Activated T-cell treated with anti-CD3 and anti-CD28 coated beads, Interleukin-2, amount 50 U/mL, for 4 hours (primary cell): Measurements from ENCODE around the gene NFATC2. TPM values are rescaled to one million over a fixed set of nuclear protein-coding genes. Genes with fewer than 3 reads are reported as not detected.

Source experiments
- ATAC-seq, 2 donors: fragments of 200-7000 bp; cut with Tn5 transposase; one replicate each; pipeline ENCODE4 v1.10.0; 2021
- DNase-seq: peaks from one replicate; pipeline ENCODE4 v3.0.0-alpha.2; 2020
- H3K27me3 Mint-ChIP-seq: one replicate; pipeline ENCODE4 v1.8.0; 2021; ENCODE audit warnings: low read depth, mixed read lengths
- H3K36me3 Mint-ChIP-seq: one replicate; pipeline ENCODE4 v1.8.0; 2022; ENCODE audit warnings: mixed read lengths; ENCODE audit not compliant: insufficient read depth
- H3K4me1 Mint-ChIP-seq: one replicate; pipeline ENCODE4 v1.8.0; 2021; ENCODE audit warnings: low read depth, mixed read lengths
- H3K4me3 Mint-ChIP-seq: one replicate; pipeline ENCODE4 v1.8.0; 2021; ENCODE audit warnings: mild to moderate bottlenecking, moderate library complexity, mixed read lengths
- H3K9me3 Mint-ChIP-seq: one replicate; pipeline ENCODE4 v1.8.0; 2021; ENCODE audit warnings: mixed read lengths
- total RNA-seq, 3 donors: library from RNA; stranded (reverse); gene quantifications; one replicate each; pipeline ENCODE4 v1.2.1, GENCODE V29; 2021

NFATC2 gene
- total RNA-seq, 3 donors from 2014 or later: 48.3 to 51.4 (median 48.9) TPM

DNA sequence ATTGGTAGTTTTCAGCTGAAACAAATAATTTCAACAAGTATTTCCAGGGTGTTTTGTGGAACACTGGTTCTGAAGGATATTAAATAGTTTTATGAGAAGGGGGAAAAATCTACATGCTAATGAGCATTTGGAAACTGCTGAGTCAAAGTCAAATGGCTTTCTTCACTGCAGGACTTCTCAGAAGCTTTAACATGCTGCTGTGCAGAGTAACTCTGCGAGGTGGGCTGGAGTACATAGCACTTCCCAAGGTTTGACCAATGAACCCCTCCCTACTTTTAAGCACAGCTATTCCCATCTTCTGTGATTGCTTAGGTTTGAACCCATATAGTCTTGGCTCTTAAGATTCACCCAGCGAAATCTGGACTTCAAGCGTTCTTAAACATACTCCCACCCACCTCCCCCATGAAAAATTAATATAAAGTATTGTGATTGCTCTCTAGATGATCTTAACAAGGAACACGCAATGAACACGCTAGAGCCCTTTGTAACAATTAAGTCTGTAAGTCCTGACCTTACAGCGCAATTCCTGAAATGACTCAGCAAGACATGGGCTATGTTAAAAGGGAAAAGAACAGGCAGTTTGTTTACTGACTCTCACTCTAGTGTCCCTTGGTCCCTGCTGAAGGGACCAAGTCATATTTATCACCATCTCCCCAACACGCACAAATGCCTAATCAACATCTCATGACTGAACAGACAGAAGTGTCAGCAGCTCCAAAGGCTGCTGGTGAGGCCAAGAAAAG lies 105.2 kb downstream of the NFATC2 start:
- Mint-ChIP-seq H3K4me3 (no peak overlapping the region), H3K9me3 (no peaks in the 10 kb centered on the region), H3K4me1 (peaks cover 48% of the 10 kb centered on the region), H3K27me3 (no peaks in the 10 kb centered on the region), H3K36me3 (peaks cover 42% of the 10 kb centered on the region)
- ATAC-seq (peak in 1 of 2 donors; percentile 50), DNase-seq (no peak)

DNA sequence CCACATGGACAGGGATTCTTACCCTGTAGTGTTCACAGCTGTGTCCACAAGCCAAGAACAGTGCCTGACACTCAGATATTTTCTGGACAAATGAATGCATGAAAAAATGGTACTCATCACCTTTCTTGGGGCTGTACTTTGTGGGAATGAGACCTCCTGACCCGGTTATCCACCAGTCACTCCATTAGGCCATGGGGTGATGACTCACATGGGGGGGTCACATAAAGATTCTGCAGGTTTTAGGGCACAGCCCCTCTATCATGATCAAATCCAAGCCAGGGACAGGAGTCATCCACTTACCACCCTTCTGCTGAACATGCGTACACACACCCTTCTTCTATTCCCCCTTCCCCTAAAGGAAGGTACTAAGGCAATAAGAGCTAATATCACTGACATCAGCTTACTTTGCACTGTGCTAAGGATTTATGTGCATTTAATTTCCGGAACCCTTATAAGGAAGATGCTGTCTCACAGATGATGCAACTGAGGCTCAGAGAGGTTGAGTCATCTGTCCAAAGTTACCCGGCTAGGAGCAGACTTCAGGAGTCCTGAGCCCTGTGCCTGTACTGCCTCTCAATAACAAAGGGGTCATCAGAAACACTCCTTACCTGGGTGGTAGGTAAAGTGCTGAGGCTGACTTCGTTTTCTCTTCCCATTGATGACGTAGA lies 107.8 kb downstream of the NFATC2 start:
- Mint-ChIP-seq H3K9me3 (no peaks in the 10 kb centered on the region), H3K27me3 (no peaks in the 10 kb centered on the region), H3K4me1 (peaks cover 51% of the 10 kb centered on the region), H3K4me3 (no peak overlapping the region), H3K36me3 (peaks cover 53% of the 10 kb centered on the region)
- no peak for ATAC-seq
- no peak for DNase-seq

DNA sequence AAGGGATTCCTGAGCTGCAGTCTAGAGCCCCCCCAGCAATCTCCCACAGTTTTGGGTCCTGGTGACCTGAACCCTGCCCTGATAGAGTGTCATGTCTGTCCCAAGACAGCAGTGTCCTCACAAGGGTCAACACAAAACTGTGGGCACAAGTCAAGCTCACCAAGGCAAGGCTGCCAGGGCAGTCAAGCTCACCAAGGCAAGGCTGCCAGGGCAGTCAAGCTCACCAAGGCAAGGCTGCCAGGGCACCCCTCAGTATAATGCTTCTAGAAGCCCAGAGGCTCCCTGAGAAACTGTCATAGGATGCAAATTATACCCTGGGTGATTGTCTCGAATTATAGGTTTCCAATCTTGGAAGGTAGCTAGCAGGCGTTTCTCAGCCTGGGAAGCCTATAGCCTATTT lies 108.5 kb downstream of the NFATC2 start:
- Mint-ChIP-seq H3K9me3 (no peaks in the 10 kb centered on the region), H3K4me1 (peaks cover 47% of the 10 kb centered on the region), H3K4me3 (no peak overlapping the region), H3K27me3 (no peaks in the 10 kb centered on the region), H3K36me3 (peaks cover 55% of the 10 kb centered on the region)
- ATAC-seq: no peak
- no peak for DNase-seq

DNA sequence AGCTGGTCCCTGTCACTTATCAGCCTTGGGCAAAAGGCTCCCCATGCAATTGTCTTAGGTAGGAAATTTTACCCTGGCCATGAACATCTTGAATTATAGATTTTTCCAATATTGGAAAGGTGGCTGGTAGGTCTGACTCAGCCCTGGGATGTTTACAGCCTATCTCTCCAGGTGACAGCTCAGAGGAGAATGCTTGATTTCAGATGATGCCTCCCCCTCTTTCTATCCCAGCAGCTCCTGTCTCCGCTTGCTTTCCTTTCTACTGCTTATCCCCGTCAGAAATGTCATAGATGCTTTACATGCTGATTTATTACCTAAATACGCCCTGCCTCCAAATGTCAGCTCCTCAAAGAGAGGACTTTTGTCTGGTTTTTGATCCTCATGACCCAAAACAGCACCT lies 109.6 kb downstream of the NFATC2 start:
- Mint-ChIP-seq H3K9me3 (no peaks in the 10 kb centered on the region), H3K4me1 (peaks cover 43% of the 10 kb centered on the region), H3K27me3 (no peaks in the 10 kb centered on the region), H3K4me3 (no peak overlapping the region), H3K36me3 (peaks cover 54% of the 10 kb centered on the region)
- ATAC-seq (no peak), DNase-seq (no peak)

DNA sequence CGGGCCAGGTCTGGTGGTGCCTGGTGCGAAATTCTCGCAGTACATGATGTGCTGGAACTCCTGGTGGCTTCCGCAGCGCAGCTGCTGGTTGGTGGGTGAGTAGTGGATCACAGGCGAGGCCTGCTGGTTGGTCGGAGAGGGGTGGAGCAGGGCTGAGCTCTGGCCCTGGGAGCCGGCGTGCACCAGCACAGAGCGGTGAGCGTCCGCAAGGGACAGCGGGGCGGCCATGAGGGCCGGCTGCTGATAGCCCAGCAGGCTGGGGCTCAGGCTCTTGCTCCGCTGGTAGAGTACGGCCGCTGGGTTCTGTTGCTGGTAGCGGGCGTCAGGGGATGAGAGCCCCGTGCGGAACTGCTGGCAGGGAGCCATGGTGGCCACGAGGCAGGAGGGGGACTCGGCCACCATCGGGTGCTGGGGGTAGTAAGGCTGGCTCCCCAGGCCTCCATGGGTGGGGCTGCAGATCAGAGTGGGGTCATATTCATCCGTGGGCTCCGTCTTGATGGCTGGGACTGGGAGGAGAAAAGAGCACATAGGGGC lies 110.2 kb downstream of the NFATC2 start:
- peaks cover 43% of the 10 kb centered on the region for H3K4me1 Mint-ChIP-seq
- no peaks in the 10 kb centered on the region for H3K9me3 Mint-ChIP-seq
- ATAC-seq (no peak), DNase-seq (no peak)
- H3K36me3 Mint-ChIP-seq: peaks cover 54% of the 10 kb centered on the region
- H3K27me3 Mint-ChIP-seq: no peaks in the 10 kb centered on the region
- no peak overlapping the region for H3K4me3 Mint-ChIP-seq

DNA sequence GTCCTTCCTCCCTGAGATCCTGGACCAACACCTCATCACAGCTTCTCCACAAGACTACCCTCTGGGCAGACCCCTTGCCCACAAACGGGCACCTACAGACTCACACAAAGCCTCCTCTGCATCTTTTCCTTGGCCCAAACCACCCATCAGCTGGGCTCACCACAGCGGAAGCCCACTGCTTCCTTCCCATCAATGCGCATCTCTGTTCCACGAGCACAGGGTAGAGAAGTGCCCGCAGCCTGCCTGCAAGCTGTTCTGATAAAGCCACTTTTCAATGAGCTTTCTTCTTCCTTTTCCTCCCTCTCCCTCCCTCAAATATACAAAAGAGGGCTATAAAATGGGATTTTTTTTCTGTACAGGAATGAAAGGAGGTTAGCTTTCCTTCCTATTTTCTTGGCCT lies 111.2 kb downstream of the NFATC2 start:
- ATAC-seq (peak in 1 of 2 donors; percentile 33), DNase-seq (no peak)
- H3K27me3 Mint-ChIP-seq: no peaks in the 10 kb centered on the region
- no peak overlapping the region for H3K4me3 Mint-ChIP-seq
- peaks cover 58% of the 10 kb centered on the region for H3K36me3 Mint-ChIP-seq
- H3K4me1 Mint-ChIP-seq: peaks cover 51% of the 10 kb centered on the region
- no peaks in the 10 kb centered on the region for H3K9me3 Mint-ChIP-seq

DNA sequence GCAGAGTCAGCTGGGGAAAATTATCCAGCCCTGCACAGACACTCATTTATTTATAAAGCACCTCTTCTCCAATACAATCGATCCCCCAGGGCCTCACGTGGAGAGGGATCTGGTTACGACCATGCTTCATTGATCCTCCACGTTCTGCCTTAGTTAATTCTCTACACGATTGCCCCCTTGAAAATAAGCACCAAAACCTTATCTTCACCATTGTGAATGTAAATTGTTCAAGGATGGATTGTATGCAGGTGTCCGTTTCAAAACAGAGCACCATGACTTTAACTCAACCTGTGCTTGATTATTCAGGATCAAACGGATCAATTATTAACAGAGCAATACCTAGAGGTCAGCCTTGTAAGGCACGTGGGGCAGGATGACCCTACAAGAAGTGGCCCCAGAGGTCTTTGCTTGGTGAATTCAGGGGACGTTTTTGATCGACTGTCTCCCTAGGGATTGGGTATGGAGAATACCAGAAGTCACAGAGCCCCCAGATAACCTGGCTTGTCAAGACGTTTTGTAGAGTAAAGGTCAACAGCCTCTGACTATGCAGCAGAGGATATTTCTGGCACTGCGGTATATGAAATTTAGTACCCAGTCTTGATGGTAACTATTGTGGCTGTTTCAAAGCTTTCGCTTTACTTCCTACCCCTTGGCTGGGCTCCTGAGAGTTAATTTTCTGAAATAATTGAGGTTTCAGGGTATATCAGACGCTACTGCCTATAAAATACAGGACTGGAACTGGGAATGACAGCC lies 112.1 kb downstream of the NFATC2 start:
- H3K9me3 Mint-ChIP-seq: no peaks in the 10 kb centered on the region
- no peak for ATAC-seq
- H3K27me3 Mint-ChIP-seq: no peaks in the 10 kb centered on the region
- H3K4me1 Mint-ChIP-seq: peaks cover 60% of the 10 kb centered on the region
- no peak for DNase-seq
- H3K36me3 Mint-ChIP-seq: peaks cover 56% of the 10 kb centered on the region
- H3K4me3 Mint-ChIP-seq: no peak overlapping the region

DNA sequence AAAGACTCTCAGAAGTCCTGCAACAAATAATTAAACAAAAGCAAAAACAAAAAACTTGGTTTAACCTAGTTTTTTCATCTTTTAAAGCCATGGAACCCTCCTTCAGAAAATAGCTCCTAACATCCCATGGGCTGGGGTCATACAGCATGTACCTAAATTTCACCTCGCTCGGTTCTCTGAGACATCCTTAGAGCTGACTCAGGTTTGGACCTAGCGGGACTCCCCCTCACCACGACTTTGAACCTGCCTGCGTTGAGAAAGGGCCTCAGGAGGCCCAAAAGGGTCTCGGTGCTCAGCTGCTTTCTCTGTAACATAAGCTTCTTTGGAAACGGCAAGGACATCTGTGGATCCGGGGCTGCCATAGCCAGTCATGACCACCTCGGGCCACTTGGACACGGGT lies 112.8 kb downstream of the NFATC2 start:
- Mint-ChIP-seq H3K4me3 (no peak overlapping the region), H3K9me3 (no peaks in the 10 kb centered on the region), H3K36me3 (peaks cover 53% of the 10 kb centered on the region), H3K4me1 (peaks cover 65% of the 10 kb centered on the region), H3K27me3 (no peaks in the 10 kb centered on the region)
- DNase-seq (no peak), ATAC-seq (no peak)

DNA sequence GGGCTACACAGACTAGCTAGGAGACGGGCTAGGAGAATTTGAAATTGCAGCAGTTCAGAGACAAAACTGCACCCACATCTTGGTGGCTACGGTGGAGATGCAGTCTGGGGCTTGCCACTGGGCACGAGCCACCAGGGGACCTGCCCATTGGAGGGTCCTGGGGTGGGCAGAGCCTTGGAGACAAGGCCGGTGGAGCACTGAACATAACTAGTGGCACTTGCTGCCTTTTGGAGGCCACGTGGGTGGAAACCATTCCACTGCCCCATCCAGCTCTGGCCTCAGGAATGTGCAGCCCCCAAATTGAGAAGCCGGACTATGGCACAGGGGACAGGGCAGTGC lies 113.4 kb downstream of the NFATC2 start:
- no peak overlapping the region for H3K4me3 Mint-ChIP-seq
- H3K27me3 Mint-ChIP-seq: no peaks in the 10 kb centered on the region
- peaks cover 71% of the 10 kb centered on the region for H3K4me1 Mint-ChIP-seq
- DNase-seq: no peak
- H3K9me3 Mint-ChIP-seq: no peaks in the 10 kb centered on the region
- peaks cover 49% of the 10 kb centered on the region for H3K36me3 Mint-ChIP-seq
- ATAC-seq: no peak

DNA sequence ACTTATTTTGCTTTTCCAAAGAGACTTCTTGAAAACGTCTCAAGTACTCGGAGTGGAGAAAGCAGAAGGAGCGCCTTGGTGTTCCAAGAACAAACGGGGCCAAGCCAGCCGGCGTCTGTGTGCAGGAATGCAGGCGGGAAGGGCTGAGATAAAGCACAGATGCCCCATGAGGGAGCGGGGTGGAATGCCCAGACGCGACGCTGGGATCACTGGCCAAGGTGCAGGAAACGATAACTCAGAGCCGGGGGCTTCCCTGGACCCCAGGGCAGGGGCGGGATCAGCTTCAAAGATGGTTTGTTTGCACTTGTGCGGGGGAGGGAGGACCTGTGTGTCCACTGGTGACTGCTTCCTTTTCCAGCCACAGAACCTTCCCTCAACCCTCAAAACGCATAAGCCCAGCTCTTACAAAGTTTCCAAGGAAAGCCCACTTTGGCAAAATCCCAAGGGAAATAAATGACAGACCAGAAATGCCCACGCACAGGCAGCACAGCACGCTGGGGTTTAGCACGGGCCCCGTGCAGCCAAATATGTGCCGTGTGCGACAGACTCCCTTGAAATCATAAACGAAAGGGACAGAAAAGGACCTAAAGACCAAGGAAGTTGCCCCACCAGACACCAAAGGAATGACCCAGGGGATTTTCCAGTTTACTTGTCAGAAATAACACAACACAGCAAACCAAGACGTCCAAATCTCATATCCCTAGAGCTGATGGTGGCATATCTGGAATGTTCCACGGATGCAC lies 113.9 kb downstream of the NFATC2 start:
- H3K4me1 Mint-ChIP-seq: peaks cover 76% of the 10 kb centered on the region
- ATAC-seq: no peak
- H3K27me3 Mint-ChIP-seq: no peaks in the 10 kb centered on the region
- DNase-seq: no peak
- no peaks in the 10 kb centered on the region for H3K9me3 Mint-ChIP-seq
- no peak overlapping the region for H3K4me3 Mint-ChIP-seq
- H3K36me3 Mint-ChIP-seq: peaks cover 48% of the 10 kb centered on the region

DNA sequence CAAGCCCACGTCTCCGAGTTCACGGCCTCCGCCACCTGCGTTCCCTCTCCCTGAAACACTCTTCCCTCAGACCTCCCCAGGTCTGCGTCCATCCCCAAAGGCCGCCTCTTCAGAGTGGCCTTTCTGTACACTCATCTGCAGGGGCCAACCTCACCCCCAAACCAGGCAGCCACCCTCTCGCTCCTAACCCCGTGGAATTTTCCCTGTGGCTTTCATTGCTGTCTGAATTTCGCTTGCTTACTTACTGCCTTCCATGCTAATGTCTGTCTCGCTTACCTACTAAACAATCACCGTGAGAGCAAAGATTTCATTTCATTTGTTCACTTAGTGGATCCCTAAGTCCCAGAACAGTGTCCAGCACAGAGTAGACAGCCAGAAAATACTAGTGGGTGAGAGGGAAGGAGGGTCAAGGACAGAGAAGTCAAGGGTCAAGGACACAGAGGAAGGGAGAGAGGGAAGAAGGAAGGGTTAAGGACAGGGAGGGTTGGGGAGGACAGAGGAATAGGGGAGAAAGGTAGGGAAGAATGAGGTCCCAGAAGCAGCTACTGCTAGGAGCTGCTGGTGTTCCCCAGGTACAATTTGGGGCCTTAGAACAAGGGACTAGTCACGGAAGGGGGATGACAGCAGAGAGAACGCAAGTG lies 114.7 kb downstream of the NFATC2 start:
- no peaks in the 10 kb centered on the region for H3K27me3 Mint-ChIP-seq
- H3K4me1 Mint-ChIP-seq: peaks cover 75% of the 10 kb centered on the region
- no peaks in the 10 kb centered on the region for H3K9me3 Mint-ChIP-seq
- no peak for ATAC-seq
- peaks cover 43% of the 10 kb centered on the region for H3K36me3 Mint-ChIP-seq
- no peak for DNase-seq
- no peak overlapping the region for H3K4me3 Mint-ChIP-seq

DNA sequence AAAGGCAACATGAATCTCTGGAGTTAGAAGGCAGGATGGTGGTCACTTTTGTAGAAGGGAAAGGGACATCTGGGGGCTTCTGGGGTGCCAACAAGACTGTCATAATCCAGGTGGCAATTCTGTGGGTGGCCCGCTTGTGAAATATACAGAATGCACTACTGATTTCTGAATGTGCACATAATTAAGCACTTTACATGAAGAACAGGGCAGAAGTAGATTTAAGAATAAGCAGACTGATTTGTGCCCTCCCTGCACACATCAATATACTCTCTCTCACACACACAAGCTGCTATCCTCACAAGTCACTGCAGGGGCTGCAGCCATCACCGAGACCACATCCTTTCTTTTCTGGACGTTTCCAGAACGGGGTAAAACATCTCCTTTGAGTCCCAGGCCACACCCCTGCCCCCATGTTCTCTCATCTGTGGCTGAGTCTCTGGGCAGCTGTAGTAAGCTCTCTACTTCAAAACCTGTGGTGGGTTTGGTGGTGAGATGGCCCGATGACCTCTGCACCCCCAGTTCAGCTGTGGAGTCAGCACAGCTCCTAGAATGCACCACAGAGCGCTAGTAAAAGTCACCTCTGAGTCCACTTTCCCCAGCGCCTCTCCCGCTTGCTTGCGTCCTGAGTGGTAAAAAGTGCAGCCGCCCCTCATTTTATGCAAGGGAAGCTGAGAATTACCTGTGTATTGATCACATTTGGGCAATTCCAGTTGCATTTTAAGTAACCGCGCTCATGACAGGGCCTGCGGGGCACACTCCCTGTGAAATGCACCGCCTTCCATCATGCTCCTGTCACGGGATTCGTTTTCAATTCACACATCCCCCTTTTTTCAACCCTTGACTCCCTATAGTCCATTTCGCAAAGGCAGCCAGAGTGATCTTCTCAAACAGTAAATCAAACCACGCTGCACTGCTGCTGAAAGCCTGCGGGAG lies 115.5 kb downstream of the NFATC2 start:
- DNase-seq: no peak
- peaks cover 40% of the 10 kb centered on the region for H3K36me3 Mint-ChIP-seq
- H3K4me1 Mint-ChIP-seq: peaks cover 75% of the 10 kb centered on the region
- no peak overlapping the region for H3K4me3 Mint-ChIP-seq
- no peak for ATAC-seq
- no peaks in the 10 kb centered on the region for H3K27me3 Mint-ChIP-seq
- H3K9me3 Mint-ChIP-seq: no peaks in the 10 kb centered on the region
